HTR-8/SVneo (cell line): ENCODE data around the gene ZMYND8.

Experiments
- DNase-seq: peaks from one replicate; pipeline ENCODE4 v3.0.0; 2011; ENCODE audit warnings: low spot score, mixed read lengths; ENCODE audit not compliant: insufficient read length
- FAIRE-seq: peaks from 2 replicates; lab custom pipeline; 2011; peaks lifted over from hg19 to GRCh38; lab: Jason Lieb, UNC

The ZMYND8 gene

DNA sequence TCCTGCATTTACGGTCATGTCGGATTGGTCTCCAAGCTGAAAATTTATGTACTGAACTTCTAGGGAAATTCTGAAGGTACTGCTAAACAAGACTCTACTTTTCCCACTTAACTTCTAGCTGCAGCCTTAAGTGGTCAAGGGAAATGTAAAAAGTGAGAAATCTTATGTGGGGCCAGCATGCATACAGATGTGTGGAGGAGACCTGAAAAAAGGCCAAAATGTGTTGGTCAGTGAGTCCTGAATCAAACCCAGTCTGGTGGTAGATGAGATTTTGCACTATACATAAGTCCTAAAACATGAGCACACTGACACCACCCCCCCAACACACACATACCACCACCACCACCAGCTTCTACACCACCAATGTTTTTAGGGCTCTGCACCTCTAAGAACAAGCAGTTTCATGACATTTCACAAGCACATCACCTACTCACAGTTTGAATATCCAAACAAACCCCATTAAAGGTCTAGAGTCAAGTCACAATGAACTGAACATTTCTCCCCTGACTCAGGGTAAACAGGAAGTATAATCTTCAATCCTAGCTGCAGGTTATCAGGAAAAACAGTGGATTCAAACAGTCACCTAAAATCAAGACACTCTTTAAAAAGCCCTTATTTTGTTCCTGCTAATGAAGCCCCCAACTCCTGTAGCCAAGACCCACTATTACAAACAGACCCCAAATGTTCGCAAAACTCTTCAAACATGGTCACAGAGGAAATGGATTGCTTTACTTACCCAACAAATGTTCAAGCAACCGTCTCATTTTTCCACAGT is 1.6 kb downstream of the ZMYND8 start:
- FAIRE-seq = no peak
- DNase-seq = no peak

DNA sequence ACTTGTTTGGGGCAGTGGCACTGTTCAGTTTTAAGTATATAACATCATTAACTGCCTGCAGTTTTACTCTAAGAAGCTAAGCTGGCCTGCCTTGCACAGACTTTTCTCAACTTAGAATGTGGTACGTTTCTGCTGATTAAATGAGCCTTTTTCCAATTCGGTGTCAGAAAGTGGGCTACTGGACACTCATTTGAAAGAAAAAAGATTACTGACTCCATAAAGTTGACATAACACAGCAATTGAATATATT is 2.1 kb downstream of the ZMYND8 start:
- DNase-seq (no peak), FAIRE-seq (no peak)

DNA sequence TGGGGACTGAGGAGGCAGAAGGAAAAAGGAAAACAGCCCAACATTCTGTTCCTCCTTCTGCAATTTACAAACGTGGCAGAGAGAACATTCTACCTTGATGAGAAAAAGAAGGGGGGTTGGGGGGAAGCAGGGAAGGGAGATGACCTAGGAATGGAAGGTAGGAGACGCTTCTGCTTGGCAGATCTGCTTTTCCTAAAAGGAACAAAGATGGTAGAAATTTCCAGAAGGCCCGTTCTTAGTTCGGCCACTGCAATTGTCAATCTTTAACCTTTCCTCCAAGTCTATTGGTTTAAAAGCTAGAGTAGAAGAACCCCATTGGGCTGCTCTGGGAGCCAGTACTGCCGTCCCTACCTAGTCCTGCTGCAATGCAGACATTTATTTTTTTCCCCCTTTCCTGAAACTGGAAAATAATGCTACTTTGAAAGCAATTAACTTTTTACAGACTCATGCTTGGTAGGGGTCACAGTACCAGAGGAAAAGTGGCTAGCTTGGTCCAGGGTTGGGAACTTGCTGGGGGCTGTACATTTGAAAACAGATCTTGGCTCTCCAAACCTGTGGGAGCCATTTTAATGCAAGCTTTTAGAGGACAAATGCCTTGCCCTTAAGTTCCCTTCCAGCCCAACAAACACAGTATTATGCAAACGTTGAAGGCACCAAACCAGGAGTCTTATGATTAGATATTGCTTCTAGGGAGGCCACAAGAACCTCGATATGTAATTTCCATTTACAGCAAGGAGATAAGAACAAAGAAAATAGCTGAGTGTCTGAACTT is 2.6 kb downstream of the ZMYND8 start:
- FAIRE-seq = no peak
- no peak for DNase-seq

DNA sequence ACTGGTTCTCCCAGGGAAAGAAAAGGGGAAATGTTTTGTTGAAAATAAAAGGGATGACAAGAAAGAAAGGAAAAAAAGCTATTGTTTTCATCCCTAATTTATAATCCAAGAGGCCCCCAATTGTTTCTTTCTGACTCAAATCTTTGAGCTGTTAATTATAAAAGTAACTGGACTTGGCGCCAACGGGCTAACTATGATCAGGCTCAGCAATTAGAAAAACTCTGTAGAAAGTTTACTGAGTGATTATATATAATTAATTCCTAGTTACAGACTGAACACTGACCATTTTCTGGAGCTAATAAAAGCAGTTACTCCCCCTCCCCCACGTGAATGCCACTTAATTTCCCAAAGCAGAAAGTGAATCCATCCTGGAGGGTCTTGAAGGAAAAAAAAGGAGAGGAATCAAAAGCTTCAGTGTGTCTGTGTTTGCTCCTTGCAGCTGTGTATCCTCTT is 3.2 kb downstream of the ZMYND8 start:
- no peak for FAIRE-seq
- no peak for DNase-seq

DNA sequence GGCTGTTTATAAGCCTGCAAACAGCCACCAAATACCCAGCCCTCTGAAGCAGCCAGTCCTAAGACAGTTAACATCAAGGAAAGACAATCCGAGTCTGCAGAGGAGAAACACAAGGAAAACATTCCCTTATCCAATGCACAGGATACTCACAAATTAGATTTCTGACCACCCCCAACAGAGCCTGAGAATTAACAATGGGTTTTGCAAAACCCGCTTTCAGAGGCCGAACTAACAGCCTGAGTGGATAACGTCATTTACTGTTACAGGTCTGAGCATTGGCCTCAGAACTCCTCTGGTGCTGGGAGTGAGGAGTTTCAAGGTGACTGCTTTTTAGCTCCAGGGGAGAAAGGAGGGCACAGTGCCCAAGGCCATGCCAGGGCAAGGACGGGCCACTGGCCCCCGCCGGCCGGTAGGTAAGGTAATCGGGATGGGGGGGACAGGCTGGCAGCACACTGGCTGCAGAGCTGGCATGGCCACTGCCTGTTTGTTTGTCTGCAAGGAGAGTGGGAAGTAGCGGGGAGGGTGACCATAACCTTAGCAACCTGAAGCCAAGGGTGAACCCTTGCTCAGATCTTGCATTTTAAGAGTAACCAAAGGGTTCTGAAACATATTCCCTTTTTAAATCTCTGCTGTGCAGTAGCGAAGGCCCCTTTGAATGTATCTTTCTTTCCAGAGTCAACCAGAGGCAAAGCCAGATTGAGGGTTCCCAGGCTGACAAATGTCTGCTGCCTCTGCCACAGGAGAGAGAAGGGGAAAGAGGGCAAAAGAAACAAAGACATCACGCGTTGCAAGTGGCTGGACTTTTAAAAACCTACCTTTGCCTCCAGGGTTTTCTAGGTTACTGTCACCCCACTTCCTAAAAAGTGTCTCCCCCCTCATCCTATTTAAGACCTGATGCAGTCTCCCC is 3.9 kb downstream of the ZMYND8 start:
- FAIRE-seq (no peak), DNase-seq (no peak)

DNA sequence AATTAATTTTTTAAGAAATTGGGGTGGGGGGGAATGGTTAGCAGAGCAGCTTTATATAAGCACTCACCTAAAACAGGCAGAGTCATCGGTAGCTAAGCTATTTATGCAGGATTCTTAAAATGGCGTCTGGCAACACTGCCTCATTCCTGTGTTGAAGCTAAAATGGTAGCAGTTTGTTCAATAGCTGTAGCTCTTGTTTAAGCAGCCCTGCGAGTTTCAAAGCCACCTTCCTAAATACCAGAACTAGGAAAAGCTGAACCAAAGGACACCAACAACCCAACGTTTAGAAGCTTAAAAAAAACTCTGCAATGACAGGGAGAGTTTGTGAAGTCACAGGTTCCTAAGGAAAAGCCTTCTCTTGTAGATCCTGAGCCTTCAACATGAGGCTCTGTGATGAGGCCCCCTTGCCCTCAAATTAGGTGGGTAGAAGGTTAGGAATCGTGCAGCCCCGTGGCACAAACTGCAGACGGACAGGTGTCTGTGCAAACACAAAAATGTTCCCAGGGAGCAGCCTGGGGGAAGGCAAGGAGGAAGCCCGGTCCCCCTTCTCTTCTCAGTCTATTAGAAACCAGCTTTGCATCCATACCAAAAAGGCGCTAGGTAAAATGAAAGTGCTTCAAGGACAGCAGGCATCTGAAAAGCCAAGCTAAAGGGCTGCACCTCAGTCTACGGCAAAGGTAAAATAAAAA is 4.7 kb downstream of the ZMYND8 start:
- DNase-seq (no peak), FAIRE-seq (no peak)

DNA sequence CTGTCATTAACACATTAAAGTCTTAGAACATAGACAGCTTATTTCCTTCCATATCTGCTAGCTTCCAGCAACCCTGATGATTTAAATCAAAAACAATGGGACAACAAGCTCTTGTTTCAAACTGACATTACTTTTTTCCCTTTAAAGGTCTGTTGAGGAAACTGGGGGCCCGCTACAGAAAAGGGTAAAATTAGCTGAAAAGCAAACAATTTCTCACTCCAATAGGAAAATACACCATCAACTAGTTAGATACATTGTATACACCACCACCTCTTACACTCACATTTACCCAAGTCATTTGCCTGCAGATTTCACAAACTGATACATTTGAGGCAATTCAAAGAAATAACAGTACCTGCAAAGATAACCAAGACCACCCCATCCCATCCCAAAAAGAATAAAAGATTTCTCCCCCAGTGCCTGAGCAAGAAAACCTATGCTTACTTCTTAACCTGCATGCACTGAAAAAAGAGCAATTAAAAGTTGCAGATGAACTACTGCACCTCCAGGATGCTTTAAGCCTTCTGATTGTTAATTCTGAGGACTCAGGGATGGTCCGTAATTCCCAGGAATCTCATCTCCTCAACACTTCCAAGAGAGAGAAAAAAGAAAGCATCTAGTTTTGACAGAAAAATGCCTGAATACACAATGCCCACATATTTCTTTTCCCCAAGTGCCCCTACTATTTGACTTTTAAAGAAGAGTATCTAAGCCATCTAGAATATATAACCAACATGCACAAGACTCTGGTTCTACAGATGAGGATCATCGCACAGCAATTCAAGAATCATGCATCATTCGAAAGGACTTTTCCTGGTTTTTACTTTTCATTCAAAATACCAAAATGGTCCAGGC is 5.6 kb downstream of the ZMYND8 start:
- no peak for DNase-seq
- no peak for FAIRE-seq

DNA sequence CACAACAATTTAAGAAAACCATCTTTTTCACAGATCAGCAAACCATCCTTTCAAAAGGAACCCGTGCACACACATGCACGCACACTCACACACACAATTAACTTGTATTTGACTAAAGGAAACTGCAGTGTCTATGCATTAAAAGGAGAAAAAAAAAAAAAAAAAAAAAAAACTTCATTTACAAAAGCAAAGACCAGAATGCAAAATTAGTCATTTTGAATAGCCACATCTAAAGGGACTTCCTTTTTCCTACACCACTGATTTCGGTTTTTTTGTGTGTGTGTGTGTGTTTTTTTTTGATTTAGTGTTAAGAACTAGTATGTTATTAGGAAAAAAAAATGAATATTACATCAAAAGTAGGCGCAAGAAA is 6.3 kb downstream of the ZMYND8 start:
- no peak for FAIRE-seq
- DNase-seq = no peak

DNA sequence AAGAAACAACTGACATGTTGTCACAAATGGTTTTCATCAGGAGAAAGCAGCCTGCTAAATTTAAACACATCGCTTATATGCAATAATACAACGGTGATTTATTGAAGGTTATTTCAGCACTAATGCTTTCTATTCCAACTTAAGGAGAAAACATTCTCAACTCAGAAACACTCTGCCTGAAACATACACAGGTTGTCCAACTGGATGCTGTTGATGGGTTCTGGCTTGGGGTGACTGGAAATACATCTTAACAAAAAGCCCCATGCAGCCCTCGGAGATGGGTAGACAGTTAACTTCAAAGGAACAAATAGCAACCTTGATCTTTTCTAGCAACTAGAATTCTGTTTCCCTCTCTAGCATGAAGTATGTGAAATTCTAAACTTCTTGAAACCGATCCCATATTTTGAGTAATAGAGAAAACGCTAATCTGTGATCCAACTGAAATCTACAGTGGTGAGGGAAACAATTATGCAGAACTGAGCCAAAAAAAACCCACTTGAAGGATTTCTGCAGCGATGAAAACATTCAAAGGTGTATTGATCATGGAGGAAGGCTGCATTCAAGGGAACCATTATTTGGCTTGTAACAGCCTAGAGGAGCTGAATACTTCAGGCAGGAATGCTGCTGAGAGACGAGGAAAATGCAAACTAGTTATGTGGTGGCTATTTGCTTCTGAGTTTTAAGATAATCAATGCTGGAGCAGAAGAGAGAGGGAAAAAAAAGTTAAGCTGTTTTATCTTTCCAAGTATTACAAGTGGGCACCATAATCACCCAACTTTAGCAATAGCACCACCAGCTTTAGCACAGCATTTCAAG is 6.9 kb downstream of the ZMYND8 start:
- no peak for DNase-seq
- FAIRE-seq = peak; percentile 67

DNA sequence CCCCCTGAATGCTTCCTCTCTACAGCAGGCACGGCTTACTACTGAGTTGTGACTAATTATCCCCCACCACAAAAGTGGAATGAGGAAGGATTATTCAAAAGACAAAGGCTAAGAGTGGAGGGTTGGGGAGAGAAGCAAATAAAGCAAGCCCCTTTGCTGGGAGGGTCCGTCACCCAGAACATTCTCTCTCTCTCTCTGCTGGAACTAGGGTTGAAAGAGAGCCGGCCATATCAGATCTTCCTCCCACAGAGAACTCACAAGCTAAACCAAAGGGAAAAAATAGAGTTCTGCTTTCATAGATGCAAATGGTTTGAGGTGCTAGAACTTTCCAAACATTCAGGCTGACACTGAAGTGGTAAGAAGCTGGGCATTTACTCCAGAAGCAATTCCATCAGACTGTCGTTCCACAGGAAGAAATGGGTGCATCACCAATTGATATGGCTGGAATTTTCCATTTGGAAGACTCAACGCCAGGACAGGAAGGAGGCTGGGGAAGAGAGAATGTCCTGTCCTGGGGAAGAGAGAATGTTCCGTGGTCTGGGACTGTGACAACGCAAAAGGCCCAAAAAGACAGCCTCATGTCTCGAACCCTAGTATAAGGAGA is 7.9 kb downstream of the ZMYND8 start:
- DNase-seq = no peak
- no peak for FAIRE-seq

DNA sequence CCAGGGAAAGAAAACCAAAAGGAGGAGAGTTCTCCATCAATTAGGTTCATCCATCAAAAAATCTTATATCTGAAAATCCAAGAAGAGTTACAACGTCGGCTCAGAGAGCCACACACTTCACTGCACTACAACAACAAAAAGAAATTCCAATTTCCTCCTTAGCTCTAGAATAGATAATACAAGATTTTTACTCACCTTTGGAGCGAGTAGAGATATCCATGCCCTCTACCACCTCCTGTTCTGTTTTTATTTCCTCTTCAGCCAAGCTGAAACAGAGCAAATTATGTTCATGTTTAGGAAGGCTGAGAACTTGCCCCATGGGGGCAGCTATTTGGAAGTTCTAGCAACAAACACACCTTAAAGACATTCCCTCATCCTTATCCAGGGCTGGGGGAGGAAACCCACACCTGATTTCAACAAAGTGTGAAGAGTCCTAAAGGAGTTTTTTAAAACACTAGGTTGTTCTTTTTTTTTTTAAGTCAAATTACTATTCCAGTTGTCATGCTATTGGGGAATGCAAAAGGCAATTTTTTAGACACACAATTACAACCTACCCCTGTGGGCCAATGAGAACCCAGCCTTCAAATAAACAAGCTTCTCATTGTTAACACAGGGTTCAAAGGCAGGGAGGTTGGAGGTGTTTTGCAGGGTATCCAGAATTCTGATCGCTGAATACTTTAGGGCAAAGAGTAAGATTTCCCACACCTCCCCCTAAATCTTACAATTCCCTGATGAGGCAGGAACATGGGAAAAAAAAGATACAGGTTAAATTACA is 8.7 kb downstream of the ZMYND8 start:
- DNase-seq (no peak), FAIRE-seq (no peak)

DNA sequence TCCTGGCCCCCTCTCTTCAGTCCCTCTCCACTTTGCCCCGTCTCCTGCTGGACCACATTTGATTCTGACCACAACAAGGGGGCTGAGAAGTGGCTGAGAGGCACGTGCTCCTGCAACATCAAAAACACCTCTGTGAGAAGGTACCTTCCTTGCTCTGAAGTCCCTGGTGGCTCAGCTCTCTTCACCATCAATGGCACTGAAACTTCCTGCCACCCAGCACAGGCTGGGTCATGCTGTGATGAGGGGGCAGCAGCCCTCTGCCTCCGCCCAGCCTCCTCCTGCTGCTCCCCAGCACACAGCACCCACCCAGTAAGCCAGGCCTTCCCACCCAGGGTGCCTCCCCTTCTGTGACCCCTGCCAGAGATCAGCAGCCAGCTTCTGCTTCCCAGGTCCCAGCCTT is 10.3 kb downstream of the ZMYND8 start:
- DNase-seq = no peak

DNA sequence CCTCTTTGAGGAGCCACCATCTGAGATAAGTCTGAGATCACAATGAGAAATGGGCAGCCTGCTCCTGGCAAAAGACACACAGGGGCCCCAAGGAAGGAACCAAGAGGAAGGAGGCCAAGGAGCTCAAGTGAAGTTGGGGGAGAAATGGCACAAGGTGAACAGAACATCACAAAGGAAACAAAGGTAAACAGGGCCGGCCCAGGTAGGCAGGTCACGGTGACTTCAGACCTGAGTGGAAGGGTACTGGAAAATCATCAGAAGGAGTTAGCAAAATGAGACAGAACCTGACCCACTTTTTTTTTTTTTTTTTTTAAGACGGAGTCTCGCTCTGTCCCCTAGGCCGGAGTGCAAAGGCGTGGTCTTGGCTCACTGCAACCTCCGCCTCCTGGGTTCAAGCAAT is 11.3 kb downstream of the ZMYND8 start:
- FAIRE-seq (no peak), DNase-seq (no peak)

More for the DNA sequence above, 10.3 kb downstream of the ZMYND8 start:
- FAIRE-seq = peak; percentile 68

DNA sequence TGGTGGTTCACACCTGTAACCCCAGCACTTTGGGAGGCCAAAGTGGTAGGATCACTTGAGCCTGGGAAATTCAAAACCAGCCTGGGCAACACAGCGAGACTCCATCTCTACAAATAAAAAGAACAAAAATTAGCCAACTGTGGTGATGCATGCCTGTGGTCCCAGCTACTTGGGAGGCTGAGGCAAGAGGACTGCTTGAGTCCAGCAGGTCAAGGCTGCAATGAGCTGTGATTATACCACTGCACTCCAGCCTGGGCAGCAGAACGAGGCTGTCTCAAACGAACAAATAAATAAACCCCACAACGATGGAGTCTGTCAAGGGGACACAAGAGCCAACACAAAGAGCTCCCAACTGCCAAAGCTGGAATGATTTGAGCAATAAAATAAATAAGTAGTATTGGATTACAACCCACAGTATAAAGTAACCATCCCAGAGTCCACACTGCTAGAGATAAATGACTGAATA is 13.5 kb downstream of the ZMYND8 start:
- no peak for DNase-seq
- FAIRE-seq = no peak

DNA sequence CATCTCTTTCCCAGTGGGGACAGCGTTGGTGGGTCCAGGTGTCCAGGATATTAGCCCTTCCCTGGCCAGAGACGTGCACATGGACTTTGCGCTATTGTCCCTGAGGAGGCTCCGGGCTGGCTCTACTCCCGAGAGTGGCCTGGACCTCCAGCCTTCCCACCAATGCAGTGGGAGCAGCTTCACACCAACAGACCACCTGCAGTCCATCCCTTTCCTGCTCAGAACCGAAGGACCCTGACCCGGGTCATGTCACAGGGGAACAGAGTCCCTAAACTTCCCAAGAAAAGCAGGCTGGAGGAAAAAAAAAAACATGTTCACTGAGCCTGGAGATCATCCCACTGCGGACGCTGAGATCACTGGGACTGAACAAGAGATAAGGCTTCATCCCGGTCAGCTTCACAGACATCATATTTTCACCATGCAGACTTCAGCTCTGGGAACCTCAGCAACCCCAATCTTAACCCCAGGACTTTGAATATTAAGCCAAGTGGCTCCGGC is 18.3 kb downstream of the ZMYND8 start:
- FAIRE-seq (no peak), DNase-seq (no peak)

DNA sequence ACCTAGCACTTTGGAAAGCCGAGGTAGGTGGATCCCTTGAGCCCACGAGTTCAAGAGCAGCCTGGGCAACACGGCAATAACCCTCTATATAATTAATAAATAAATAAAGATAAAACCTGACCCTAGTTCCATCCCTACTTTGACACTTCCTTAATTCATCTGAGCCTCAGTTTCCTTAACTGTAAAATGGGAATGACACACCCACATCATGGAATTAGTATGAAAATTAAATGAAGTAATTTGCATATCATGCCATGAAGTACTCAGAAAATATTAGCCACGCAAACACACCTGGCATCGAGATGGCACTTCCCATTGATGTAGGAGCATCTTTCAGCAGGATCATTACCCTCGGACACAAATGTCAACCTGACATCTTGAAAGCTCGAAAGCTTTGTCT is 19.1 kb downstream of the ZMYND8 start:
- FAIRE-seq = no peak
- DNase-seq = no peak

DNA sequence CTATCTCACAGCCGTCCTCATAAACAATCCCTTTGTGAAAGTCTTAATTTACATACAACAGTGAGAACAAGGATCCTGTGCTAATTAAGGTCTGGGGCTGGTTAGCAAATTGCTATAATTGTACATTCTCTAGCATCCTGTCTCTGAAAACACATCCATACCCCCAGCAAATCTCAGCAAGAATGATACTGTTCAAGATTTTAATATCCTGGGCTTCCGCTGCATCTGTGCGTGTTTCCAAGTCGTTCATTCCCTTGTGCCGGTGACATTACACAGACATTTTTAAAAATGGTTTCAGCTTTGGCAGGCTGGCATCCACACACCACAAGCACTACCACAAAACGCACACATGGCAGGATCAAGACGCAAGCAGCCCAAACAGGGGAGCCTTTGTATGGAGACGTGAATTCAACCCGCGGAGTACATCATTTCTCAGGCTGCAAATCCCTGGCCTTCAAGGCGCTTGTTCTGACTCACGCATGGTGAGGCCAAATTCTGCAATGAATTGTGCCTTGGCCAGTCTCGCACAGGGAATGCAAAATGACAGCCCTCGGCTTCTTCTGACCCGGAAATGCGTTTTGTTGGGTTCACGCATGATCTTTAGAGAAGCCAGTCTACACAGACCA is 20.3 kb downstream of the ZMYND8 start:
- DNase-seq (no peak), FAIRE-seq (no peak)
